Left ventricle myocardium inferior (tissue), 1 donor: ENCODE data around the gene SENP1. TPM values are rescaled to one million over a fixed set of nuclear protein-coding genes. Genes with fewer than 3 reads are reported as not detected.

Experiments used
- DNase-seq: peaks from one replicate; pipeline ENCODE4 v3.0.0-alpha.2; 2020
- H3K27ac ChIP-seq: fragments of 200-600 bp; replicated peaks from 2 replicates; pipeline ENCODE4 v1.8.0; 2021
- H3K27me3 ChIP-seq: fragments of 200-600 bp; 2 replicates; pipeline ENCODE4 v1.8.0; 2021; ENCODE audit warnings: low read depth
- H3K36me3 ChIP-seq: fragments of 200-600 bp; 2 replicates; pipeline ENCODE4 v1.8.0; 2021
- H3K4me1 ChIP-seq: fragments of 200-600 bp; 2 replicates; pipeline ENCODE4 v1.8.0; 2021
- H3K4me3 ChIP-seq: fragments of 200-600 bp; 2 replicates; pipeline ENCODE4 v1.8.0; 2021; ENCODE audit warnings: mild to moderate bottlenecking, moderate library complexity
- H3K9me3 ChIP-seq: fragments of 200-600 bp; replicated peaks from 2 replicates; pipeline ENCODE4 v1.8.0; 2021
- intact Hi-C: fragments of 100-400 bp; cut with micrococcal nuclease; formaldehyde crosslinking; loops from one replicate; pipeline ENCODE4 v1.11.0; 2022
- total RNA-seq: library from RNA; stranded (reverse); fragmentation: NEBNext Ultra II Directional; extraction: Animal tissue kit (Norgen Biotek cat#: 25700); gene quantifications from one replicate; pipeline ENCODE4 v1.2.1, GENCODE V29; 2021
- TF ChIP-seq, protein P1 (sequence below): fragments of 200-600 bp; IDR thresholded peaks from 2 replicates; pipeline ENCODE4 v1.8.0; 2021; ENCODE audit warnings: antibody characterized with exemption, mild to moderate bottlenecking, borderline replicate concordance
- donor health status: DM: no; HTN: yes; CAD: no; lungs with severe emphysema.

SENP1 gene
- total RNA-seq, 1 donor from 2014 or later = 5.3 TPM

DNA sequence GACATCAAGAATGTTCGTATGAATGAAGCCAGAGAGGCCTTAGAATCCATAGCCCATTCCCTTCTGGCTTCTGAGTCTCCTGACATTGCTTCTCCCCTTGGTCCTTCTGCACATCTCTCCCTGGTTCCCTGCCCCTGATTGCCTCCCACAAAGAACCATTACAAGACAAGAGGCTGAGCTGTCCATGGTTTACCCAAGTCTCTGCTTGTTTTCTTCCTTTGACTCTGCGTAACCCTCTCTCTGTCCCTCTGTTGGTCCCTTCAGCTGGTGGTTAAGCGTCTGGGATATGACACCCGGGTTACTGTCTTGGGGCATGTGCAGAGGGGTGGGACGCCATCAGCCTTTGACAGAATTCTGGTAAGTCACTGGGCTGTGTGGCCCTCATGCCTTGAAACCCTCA is 29.1 kb upstream of the SENP1 start:
- H3K27ac ChIP-seq = no peak overlapping the region
- intact Hi-C loops = no loop called here
- H3K4me3 ChIP-seq = no peak overlapping the region
- no peaks in the 10 kb centered on the region for H3K9me3 ChIP-seq
- H3K4me1 ChIP-seq = peaks cover 67% of the 10 kb centered on the region
- TF ChIP-seq, protein P1, sequence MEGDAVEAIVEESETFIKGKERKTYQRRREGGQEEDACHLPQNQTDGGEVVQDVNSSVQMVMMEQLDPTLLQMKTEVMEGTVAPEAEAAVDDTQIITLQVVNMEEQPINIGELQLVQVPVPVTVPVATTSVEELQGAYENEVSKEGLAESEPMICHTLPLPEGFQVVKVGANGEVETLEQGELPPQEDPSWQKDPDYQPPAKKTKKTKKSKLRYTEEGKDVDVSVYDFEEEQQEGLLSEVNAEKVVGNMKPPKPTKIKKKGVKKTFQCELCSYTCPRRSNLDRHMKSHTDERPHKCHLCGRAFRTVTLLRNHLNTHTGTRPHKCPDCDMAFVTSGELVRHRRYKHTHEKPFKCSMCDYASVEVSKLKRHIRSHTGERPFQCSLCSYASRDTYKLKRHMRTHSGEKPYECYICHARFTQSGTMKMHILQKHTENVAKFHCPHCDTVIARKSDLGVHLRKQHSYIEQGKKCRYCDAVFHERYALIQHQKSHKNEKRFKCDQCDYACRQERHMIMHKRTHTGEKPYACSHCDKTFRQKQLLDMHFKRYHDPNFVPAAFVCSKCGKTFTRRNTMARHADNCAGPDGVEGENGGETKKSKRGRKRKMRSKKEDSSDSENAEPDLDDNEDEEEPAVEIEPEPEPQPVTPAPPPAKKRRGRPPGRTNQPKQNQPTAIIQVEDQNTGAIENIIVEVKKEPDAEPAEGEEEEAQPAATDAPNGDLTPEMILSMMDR = no peak
- no peak for DNase-seq
- H3K36me3 ChIP-seq = peaks cover 98% of the 10 kb centered on the region
- H3K27me3 ChIP-seq = no peaks in the 10 kb centered on the region

DNA sequence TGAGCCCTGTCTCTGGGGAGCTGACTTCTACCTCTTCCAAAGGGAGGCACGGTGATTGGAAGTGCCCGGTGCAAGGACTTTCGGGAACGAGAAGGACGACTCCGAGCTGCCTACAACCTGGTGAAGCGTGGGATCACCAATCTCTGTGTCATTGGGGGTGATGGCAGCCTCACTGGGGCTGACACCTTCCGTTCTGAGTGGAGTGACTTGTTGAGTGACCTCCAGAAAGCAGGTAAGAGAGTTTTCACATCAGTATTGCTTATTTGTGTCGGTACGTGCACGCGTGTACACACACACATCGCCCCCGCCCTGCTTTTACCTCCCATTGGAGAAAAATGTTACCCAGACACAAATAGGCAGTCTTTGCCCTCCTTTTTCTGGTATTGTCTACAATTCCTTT is 26.9 kb upstream of the SENP1 start:
- Histone ChIP-seq H3K4me1 (peaks cover 68% of the 10 kb centered on the region), H3K27ac (peak overlapping the region; percentile 93), H3K36me3 (peaks cover 98% of the 10 kb centered on the region), H3K4me3 (no peak overlapping the region), H3K9me3 (no peaks in the 10 kb centered on the region), H3K27me3 (no peaks in the 10 kb centered on the region)
- TF ChIP-seq, protein P1 = no peak
- no peak for DNase-seq
- intact Hi-C loops = no loop called here

DNA sequence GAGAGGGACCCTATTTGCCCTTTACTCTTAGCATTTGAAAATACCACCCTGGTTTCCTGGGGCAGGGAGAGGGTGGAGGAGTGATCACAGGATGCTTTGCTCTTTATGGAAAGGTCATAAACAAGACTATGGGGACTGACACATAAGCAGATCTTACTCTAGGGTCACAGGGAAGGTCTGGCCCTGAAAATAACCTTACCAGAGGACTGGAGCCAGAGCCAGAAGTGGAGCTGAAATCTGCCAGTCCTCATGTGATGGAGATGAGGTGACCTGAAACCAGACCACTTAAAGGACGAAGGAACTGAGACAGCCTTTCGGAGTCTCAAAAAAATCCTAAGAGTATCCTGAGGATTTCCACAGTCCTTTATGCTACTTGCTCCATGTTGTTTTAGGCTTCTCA is 25.6 kb upstream of the SENP1 start:
- Histone ChIP-seq H3K27me3 (no peaks in the 10 kb centered on the region), H3K27ac (peak overlapping the region; percentile 93), H3K4me1 (peaks cover 68% of the 10 kb centered on the region), H3K9me3 (no peaks in the 10 kb centered on the region), H3K4me3 (no peak overlapping the region), H3K36me3 (peaks cover 93% of the 10 kb centered on the region)
- no peak for DNase-seq
- intact Hi-C loops = no loop called here
- TF ChIP-seq, protein P1 = no peak

DNA sequence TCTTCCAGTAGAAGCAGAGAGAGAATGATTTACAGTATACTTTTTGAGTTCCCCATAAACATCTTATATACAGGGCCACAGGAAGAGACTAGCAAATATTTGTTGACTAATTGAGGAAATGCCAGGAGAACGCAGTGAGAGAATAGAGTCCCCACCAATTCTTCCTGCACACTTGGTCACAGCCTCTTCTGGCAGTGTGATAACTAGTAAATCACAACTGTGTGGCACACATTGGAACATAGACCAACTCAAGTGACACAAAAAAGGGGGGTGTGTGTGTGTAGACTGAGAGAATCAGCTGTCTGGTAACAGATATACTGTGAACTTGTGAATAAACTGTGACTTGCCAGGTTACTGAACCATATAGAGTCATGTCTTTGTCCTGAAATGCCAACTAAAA is 23.5 kb upstream of the SENP1 start:
- no peak overlapping the region for H3K4me3 ChIP-seq
- intact Hi-C loops = no loop called here
- H3K9me3 ChIP-seq = no peaks in the 10 kb centered on the region
- peak overlapping the region; percentile 93 for H3K27ac ChIP-seq
- H3K4me1 ChIP-seq = peaks cover 80% of the 10 kb centered on the region
- DNase-seq = no peak
- peaks cover 83% of the 10 kb centered on the region for H3K36me3 ChIP-seq
- no peaks in the 10 kb centered on the region for H3K27me3 ChIP-seq
- TF ChIP-seq, protein P1 = no peak

DNA sequence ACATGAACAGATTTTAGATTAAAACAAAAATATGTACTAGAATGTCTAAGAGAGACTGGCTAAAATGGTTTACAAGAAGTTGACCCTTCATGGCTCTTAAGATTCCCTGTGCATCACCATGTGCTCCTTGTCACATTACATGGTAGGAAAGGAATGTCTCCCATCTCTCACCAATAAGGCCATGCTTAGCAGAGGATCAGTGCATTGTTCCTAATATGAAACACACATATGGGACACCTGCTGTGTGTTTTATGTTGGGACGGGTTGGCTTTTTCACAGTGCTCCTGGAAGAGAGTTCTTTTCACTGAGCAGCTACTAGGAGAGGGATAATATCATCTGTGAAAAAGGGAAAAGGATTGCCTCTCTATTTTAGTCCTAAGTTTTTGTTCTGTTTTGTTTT is 22.9 kb upstream of the SENP1 start:
- intact Hi-C loops = no loop called here
- peaks cover 82% of the 10 kb centered on the region for H3K36me3 ChIP-seq
- no peaks in the 10 kb centered on the region for H3K27me3 ChIP-seq
- TF ChIP-seq, protein P1 = no peak
- no peak for DNase-seq
- peaks cover 80% of the 10 kb centered on the region for H3K4me1 ChIP-seq
- H3K27ac ChIP-seq = peak overlapping the region; percentile 93
- peak overlapping the region; percentile 17 for H3K4me3 ChIP-seq
- H3K9me3 ChIP-seq = no peaks in the 10 kb centered on the region
